ENCODE results near the gene RAPGEF5. TPM values are rescaled to one million over a fixed set of nuclear protein-coding genes. Genes with fewer than 3 reads are reported as not detected.

RAPGEF5 gene
- total RNA-seq, 1 donor = 1.1 TPM

- Histone ChIP-seq H3K4me3 (ENCODE audit: insufficient read depth, low read length) (no peak overlapping the region), H3K27me3 (ENCODE audit: insufficient read depth, low read length) (no peaks in the 10 kb centered on the region), H3K9me3 (ENCODE audit: low read depth, low read length) (no peaks in the 10 kb centered on the region), H2AFZ (ENCODE audit: low read length) (no peak overlapping the region), H3K4me2 (ENCODE audit: insufficient read depth, low read length) (no peak overlapping the region), H4K20me1 (ENCODE audit: insufficient read depth, low read length) (no peaks in the 10 kb centered on the region), H3K4me1 (ENCODE audit: insufficient read depth, low read length) (peaks cover 4% of the 10 kb centered on the region), H3K36me3 (ENCODE audit: insufficient read depth, low read length) (no peaks in the 10 kb centered on the region), H3K79me2 (ENCODE audit: insufficient read depth, low read length) (no peaks in the 10 kb centered on the region), H3K27ac (ENCODE audit: low read depth, low read length) (no peak overlapping the region)
- TF ChIP-seq CTCF (IDR thresholded peaks at IDR 0.05; ENCODE audit: extremely low read depth, low read depth, low read length) = no peak
- DNase-seq (ENCODE audit: insufficient read length, low spot score, missing footprints) = no peak
These were observed 127.8 kb downstream of the RAPGEF5 start for GRCh38 chr7:22229148-22229547.

- no peaks in the 10 kb centered on the region for H3K27me3 ChIP-seq (ENCODE audit: insufficient read depth, low read length)
- no peaks in the 10 kb centered on the region for H3K79me2 ChIP-seq (ENCODE audit: insufficient read depth, low read length)
- H4K20me1 ChIP-seq (ENCODE audit: insufficient read depth, low read length) = no peaks in the 10 kb centered on the region
- H3K9me3 ChIP-seq (ENCODE audit: low read depth, low read length) = no peaks in the 10 kb centered on the region
- H3K4me3 ChIP-seq (ENCODE audit: insufficient read depth, low read length) = no peak overlapping the region
- H2AFZ ChIP-seq (ENCODE audit: low read length) = no peak overlapping the region
- H3K36me3 ChIP-seq (ENCODE audit: insufficient read depth, low read length) = no peaks in the 10 kb centered on the region
- H3K4me2 ChIP-seq (ENCODE audit: insufficient read depth, low read length) = no peak overlapping the region
- no peak for TF ChIP-seq CTCF (IDR thresholded peaks at IDR 0.05; ENCODE audit: extremely low read depth, low read depth, low read length)
- H3K4me1 ChIP-seq (ENCODE audit: insufficient read depth, low read length) = peaks cover 8% of the 10 kb centered on the region
- DNase-seq (ENCODE audit: insufficient read length, low spot score, missing footprints) = no peak
- H3K27ac ChIP-seq (ENCODE audit: low read depth, low read length) = no peak overlapping the region
These were observed 133.1 kb downstream of the RAPGEF5 start for GRCh38 chr7:22223807-22224206.

GRCh38 chr7:22220941-22221340 lies 136.0 kb downstream of the RAPGEF5 start:
- Histone ChIP-seq H2AFZ (ENCODE audit: low read length) (peak overlapping the region; percentile 38), H3K79me2 (ENCODE audit: insufficient read depth, low read length) (no peaks in the 10 kb centered on the region), H3K27me3 (ENCODE audit: insufficient read depth, low read length) (no peaks in the 10 kb centered on the region), H3K27ac (ENCODE audit: low read depth, low read length) (peak overlapping the region; percentile 23), H3K9me3 (ENCODE audit: low read depth, low read length) (no peaks in the 10 kb centered on the region), H3K36me3 (ENCODE audit: insufficient read depth, low read length) (no peaks in the 10 kb centered on the region), H4K20me1 (ENCODE audit: insufficient read depth, low read length) (no peaks in the 10 kb centered on the region), H3K4me3 (ENCODE audit: insufficient read depth, low read length) (no peak overlapping the region), H3K4me1 (ENCODE audit: insufficient read depth, low read length) (peaks cover 8% of the 10 kb centered on the region), H3K4me2 (ENCODE audit: insufficient read depth, low read length) (peak overlapping the region; percentile 34)
- no peak for TF ChIP-seq CTCF (IDR thresholded peaks at IDR 0.05; ENCODE audit: extremely low read depth, low read depth, low read length)
- DNase-seq (ENCODE audit: insufficient read length, low spot score, missing footprints) = no peak

- Histone ChIP-seq H3K9me3 (ENCODE audit: low read depth, low read length) (no peaks in the 10 kb centered on the region), H3K27me3 (ENCODE audit: insufficient read depth, low read length) (no peaks in the 10 kb centered on the region), H2AFZ (ENCODE audit: low read length) (no peak overlapping the region), H3K27ac (ENCODE audit: low read depth, low read length) (no peak overlapping the region), H3K36me3 (ENCODE audit: insufficient read depth, low read length) (no peaks in the 10 kb centered on the region), H3K4me3 (ENCODE audit: insufficient read depth, low read length) (no peak overlapping the region), H3K79me2 (ENCODE audit: insufficient read depth, low read length) (no peaks in the 10 kb centered on the region), H3K4me2 (ENCODE audit: insufficient read depth, low read length) (no peak overlapping the region), H3K4me1 (ENCODE audit: insufficient read depth, low read length) (peaks cover 8% of the 10 kb centered on the region), H4K20me1 (ENCODE audit: insufficient read depth, low read length) (no peaks in the 10 kb centered on the region)
- DNase-seq (ENCODE audit: insufficient read length, low spot score, missing footprints) = no peak
- TF ChIP-seq CTCF (IDR thresholded peaks at IDR 0.05; ENCODE audit: extremely low read depth, low read depth, low read length) = no peak
These were observed 137.0 kb downstream of the RAPGEF5 start for GRCh38 chr7:22219739-22220493.

All from osteoblast (primary cell).